Brain microvascular endothelial cell (primary cell): ENCODE results near the gene KLHL17.

Source experiments
- DNase-seq: peaks from one replicate; pipeline ENCODE4 v3.0.0-alpha.2; 2020
- H3K27ac ChIP-seq: fragments of 250-450 bp; sonication (Bioruptor Pico); 2 replicates; pipeline ENCODE4 v1.5.1; 2020; ENCODE audit warnings: mild to moderate bottlenecking, moderate library complexity
- H3K27me3 ChIP-seq: fragments of 250-450 bp; sonication (Bioruptor Pico); replicated peaks from 2 replicates; pipeline ENCODE4 v1.5.1; 2020; ENCODE audit warnings: mild to moderate bottlenecking
- H3K36me3 ChIP-seq: fragments of 250-450 bp; sonication (Bioruptor Pico); replicated peaks from 2 replicates; pipeline ENCODE4 v1.5.1; 2020; ENCODE audit warnings: mild to moderate bottlenecking
- H3K4me3 ChIP-seq: 2 replicates; pipeline ENCODE4 v1.5.1; 2011; ENCODE audit warnings: low read depth, mild to moderate bottlenecking, control low read depth, low read length, moderate library complexity
- CTCF ChIP-seq: IDR thresholded peaks from 2 replicates; pipeline ENCODE4 v1.5.1; 2011; ENCODE audit warnings: low read depth, mild to moderate bottlenecking, moderate library complexity, low read length, control low read depth, inconsistent platforms; ENCODE audit errors: missing control alignments
- in situ Hi-C: cut with HindIII; loops from 2 replicates; pipeline ENCODE4 v1.10.0; 2017; ENCODE audit warnings: low sequenced_read_pairs, low pct_ligation_motif_present

Gene KLHL17

GRCh38 chr1:917466-918091, 42.8 kb upstream of the KLHL17 start:
- H3K27ac ChIP-seq, result no peak overlapping the region
- peaks cover 42% of the 10 kb centered on the region for H3K27me3 ChIP-seq
- TF ChIP-seq CTCF, result no peak
- in situ Hi-C loops, result no loop called here
- no peak overlapping the region for H3K4me3 ChIP-seq
- no peak for DNase-seq
- H3K36me3 ChIP-seq, result no peaks in the 10 kb centered on the region

GRCh38 chr1:918353-918752, 42.0 kb upstream of the KLHL17 start:
- TF ChIP-seq CTCF, result no peak
- in situ Hi-C loops, result no loop called here
- H3K27me3 ChIP-seq, result peaks cover 48% of the 10 kb centered on the region

GRCh38 chr1:918843-919242, 41.5 kb upstream of the KLHL17 start:
- Histone ChIP-seq H3K27me3 (peaks cover 47% of the 10 kb centered on the region), H3K36me3 (no peaks in the 10 kb centered on the region), H3K4me3 (no peak overlapping the region), H3K27ac (no peak overlapping the region)
- TF ChIP-seq CTCF, result no peak
- in situ Hi-C loops, result no loop called here
- DNase-seq, result no peak

More at GRCh38 chr1:918353-918752, 42.0 kb upstream of the KLHL17 start:
- no peak for DNase-seq
- no peaks in the 10 kb centered on the region for H3K36me3 ChIP-seq
- H3K27ac ChIP-seq, result no peak overlapping the region
- no peak overlapping the region for H3K4me3 ChIP-seq

- peaks cover 50% of the 10 kb centered on the region for H3K27me3 ChIP-seq
- H3K36me3 ChIP-seq, result no peaks in the 10 kb centered on the region
- TF ChIP-seq CTCF, result no peak
- H3K4me3 ChIP-seq, result no peak overlapping the region
- no peak for DNase-seq
- in situ Hi-C loops, result no loop called here
- H3K27ac ChIP-seq, result no peak overlapping the region
These were observed 41.0 kb upstream of the KLHL17 start for GRCh38 chr1:919271-919872.

- H3K4me3 ChIP-seq, result no peak overlapping the region
- peaks cover 54% of the 10 kb centered on the region for H3K27me3 ChIP-seq
- TF ChIP-seq CTCF, result no peak
- no peaks in the 10 kb centered on the region for H3K36me3 ChIP-seq
- no peak overlapping the region for H3K27ac ChIP-seq
- in situ Hi-C loops, result no loop called here
- DNase-seq, result no peak
These were observed 40.4 kb upstream of the KLHL17 start for GRCh38 chr1:920010-920409.

GRCh38 chr1:920521-920920, 39.9 kb upstream of the KLHL17 start:
- Histone ChIP-seq H3K27ac (no peak overlapping the region), H3K36me3 (no peaks in the 10 kb centered on the region), H3K27me3 (peaks cover 52% of the 10 kb centered on the region), H3K4me3 (no peak overlapping the region)
- no peak for DNase-seq
- in situ Hi-C loops, result no loop called here
- TF ChIP-seq CTCF, result no peak
